HepG2 (cell line): ENCODE measurements around the gene HID1. TPM values are rescaled to one million over a fixed set of nuclear protein-coding genes. Genes with fewer than 3 reads are reported as not detected.

Experiments
- ATAC-seq: fragments of 200-7000 bp; cut with Tn5 transposase; 3 replicates; pipeline ENCODE4 v1.9.1; 2020; ENCODE audit warnings: mild to moderate bottlenecking, moderate library complexity
- BruUV-seq: library from RNA; stranded (reverse); fragments of 400-500 nt; replicated peaks from 2 replicates; lab custom pipeline; 2021; lab: Mats Ljungman, UMichigan
- CTCF ChIA-PET: fragments of 300-600 bp; formaldehyde crosslinking; extraction: SDS; loops from one replicate; lab custom pipeline; 2021; ENCODE audit warnings: low total read pairs, inconsistent platforms, low intra/inter-chr PET ratio; lab: Yijun Ruan, JAX
- POLR2A ChIA-PET: fragments of 350-600 bp; sonication (Branson Sonifier 250); formaldehyde crosslinking; loops from one replicate; lab custom pipeline; 2020; ENCODE audit warnings: antibody characterized with exemption, inconsistent platforms; lab: Yijun Ruan, JAX
- DNase-seq: peaks from one replicate; pipeline ENCODE4 v3.0.0-alpha.2; 2015; ENCODE audit warnings: low spot score
- FAIRE-seq: peaks from 3 replicates; lab custom pipeline; 2011; peaks lifted over from hg19 to GRCh38; lab: Jason Lieb, UNC
- H2AFZ ChIP-seq: one replicate; pipeline ENCODE4 v1.6.1; 2011; ENCODE audit warnings: low read length, inconsistent platforms
- H3K27ac ChIP-seq: fragments of 300-600 bp; 3 replicates; pipeline ENCODE4 v1.8.0; 2011; ENCODE audit warnings: mixed run types, mild to moderate bottlenecking, mixed read lengths, low read length, inconsistent platforms; ENCODE audit not compliant: insufficient read depth; ENCODE audit errors: extremely low read length
- H3K27me3 ChIP-seq, 2 experiments: fragments of 200-600 bp in 1 of 2; 2 replicates in 1 of 2; 3 replicates in 1 of 2; pipeline versions ENCODE4 v1.6.0 to v1.8.0; 2011; ENCODE audit warnings: low read length in 2 of 2, mild to moderate bottlenecking in 2 of 2, moderate library complexity in 2 of 2, inconsistent platforms in 1 of 2; ENCODE audit not compliant: insufficient read depth in 2 of 2, control insufficient read depth in 1 of 2
- H3K36me3 ChIP-seq, 2 experiments: fragments of 200-600 bp in 1 of 2; replicated peaks in 1 of 2; 2 replicates in 1 of 2; 3 replicates in 1 of 2; pipeline versions ENCODE4 v1.5.1 to v1.8.0; 2011; ENCODE audit warnings: low read length in 2 of 2, inconsistent platforms in 1 of 2; ENCODE audit not compliant: insufficient read depth in 2 of 2, control insufficient read depth in 1 of 2
- H3K4me1 ChIP-seq: 2 replicates; pipeline ENCODE4 v1.5.1; 2012; ENCODE audit warnings: low read length, inconsistent platforms; ENCODE audit not compliant: insufficient read depth
- H3K4me2 ChIP-seq: 2 replicates; pipeline ENCODE4 v1.6.0; 2011; ENCODE audit warnings: low read depth, low read length, inconsistent platforms
- H3K4me3 ChIP-seq, 3 experiments: fragments of 200-600 bp in 1 of 3; sonication (generic), shearing (Covaris generic) in 1 of 3; replicated peaks in 1 of 3; 2 replicates each; pipeline ENCODE4 v1.5.1; 2011 to 2016; ENCODE audit warnings: low read length in 3 of 3, inconsistent platforms in 2 of 3, low read depth in 2 of 3, mild to moderate bottlenecking in 2 of 3, control low read depth in 1 of 3, mixed read lengths in 1 of 3; ENCODE audit not compliant: insufficient read depth in 1 of 3
- H3K79me2 ChIP-seq: one replicate; pipeline ENCODE4 v1.6.1; 2011; ENCODE audit warnings: low read length, inconsistent platforms; ENCODE audit not compliant: insufficient read depth
- H3K9ac ChIP-seq: 2 replicates; pipeline ENCODE4 v1.6.0; 2011; ENCODE audit warnings: mild to moderate bottlenecking, low read depth, low read length, inconsistent platforms; ENCODE audit not compliant: insufficient read depth
- H3K9me3 ChIP-seq: 2 replicates; pipeline ENCODE4 v1.5.1; 2012; ENCODE audit warnings: mild to moderate bottlenecking, low read length
- H4K20me1 ChIP-seq: 2 replicates; pipeline ENCODE4 v1.6.0; 2011; ENCODE audit warnings: inconsistent platforms, mild to moderate bottlenecking, low read length, moderate library complexity; ENCODE audit not compliant: insufficient read depth
- ATRX ChIP-seq: sonication (generic); formaldehyde crosslinking; IDR thresholded peaks from 2 replicates; pipeline ENCODE4 v1.4.0; 2020; ENCODE audit warnings: missing genetic modification reagents, borderline replicate concordance
- CEBPZ ChIP-seq: IDR thresholded peaks from 2 replicates; pipeline ENCODE4 v1.6.1; 2012; ENCODE audit warnings: low read length, improper control_type of control experiment
- DNMT3B ChIP-seq: conservative IDR thresholded peaks from 2 replicates; pipeline ENCODE4 v1.6.1; 2016; ENCODE audit warnings: missing biosample characterization, control low read depth
- E2F5 ChIP-seq: sonication (generic); formaldehyde crosslinking; conservative IDR thresholded peaks from 2 replicates; pipeline ENCODE4 v1.4.0; 2020; ENCODE audit warnings: missing genetic modification reagents
- ETV6 ChIP-seq: sonication (generic); formaldehyde crosslinking; conservative IDR thresholded peaks from 2 replicates; pipeline ENCODE4 v1.4.0; 2020; ENCODE audit warnings: missing genetic modification reagents
- JARID2 ChIP-seq: sonication (generic); formaldehyde crosslinking; IDR thresholded peaks from 2 replicates; pipeline ENCODE4 v1.8.1; 2023; ENCODE audit warnings: missing genetic modification reagents, inconsistent platforms; ENCODE audit not compliant: insufficient replicate concordance
- KLF6 ChIP-seq: IDR thresholded peaks from 2 replicates; pipeline ENCODE4 v1.8.0; 2016; ENCODE audit warnings: missing biosample characterization, missing genetic modification reagents
- TEAD3 ChIP-seq: optimal IDR thresholded peaks from 2 replicates; pipeline ENCODE3; 2016; ENCODE audit warnings: borderline replicate concordance
- ZBTB39 ChIP-seq: sonication (generic); formaldehyde crosslinking; IDR thresholded peaks from 2 replicates; pipeline ENCODE4 v1.5.0; 2020; ENCODE audit warnings: missing genetic modification reagents
- ZNF12 ChIP-seq: sonication (generic); formaldehyde crosslinking; IDR thresholded peaks from 2 replicates; pipeline ENCODE4 v1.5.0; 2020; ENCODE audit warnings: missing genetic modification reagents
- ZNF329 ChIP-seq: sonication (generic); formaldehyde crosslinking; IDR thresholded peaks from 2 replicates; pipeline ENCODE4 v1.9.0; 2021; ENCODE audit warnings: low read depth, mild to moderate bottlenecking, missing genetic modification reagents
- ZNF460 ChIP-seq: sonication (generic); formaldehyde crosslinking; IDR thresholded peaks from 2 replicates; pipeline ENCODE4 v1.5.1; 2020; ENCODE audit warnings: missing genetic modification reagents, mild to moderate bottlenecking, borderline replicate concordance
- ZNF563 ChIP-seq: sonication (generic); formaldehyde crosslinking; IDR thresholded peaks from 2 replicates; pipeline ENCODE4 v1.8.0; 2022; ENCODE audit warnings: mild to moderate bottlenecking, moderate library complexity, missing genetic modification reagents
- ZNF567 ChIP-seq: sonication (generic); formaldehyde crosslinking; IDR thresholded peaks from 2 replicates; pipeline ENCODE4 v1.8.1; 2023; ENCODE audit warnings: mild to moderate bottlenecking, missing genetic modification reagents, borderline replicate concordance
- ZNF703 ChIP-seq: sonication (generic); formaldehyde crosslinking; IDR thresholded peaks from 2 replicates; pipeline ENCODE4 v1.5.1; 2020; ENCODE audit warnings: missing genetic modification reagents, mild to moderate bottlenecking, moderate library complexity, borderline replicate concordance
- ZSCAN21 ChIP-seq: sonication (generic); formaldehyde crosslinking; IDR thresholded peaks from 2 replicates; pipeline ENCODE4 v1.8.0; 2022; ENCODE audit warnings: mild to moderate bottlenecking, missing genetic modification reagents, moderate library complexity, borderline replicate concordance
- ZSCAN9 ChIP-seq: IDR thresholded peaks from 2 replicates; pipeline ENCODE4 v1.6.1; 2016; ENCODE audit warnings: borderline replicate concordance
- WGBS: methylation state at CpG from one replicate; pipeline ENCODE4 v1.1.6; 2017; ENCODE audit warnings: low lambda C conversion rate; 5-methylcytosine and 5-hydroxymethylcytosine counted together
- in situ Hi-C: cut with HindIII; loops from 2 replicates; pipeline ENCODE4 v1.10.0; 2017; ENCODE audit warnings: low pct_unique_long_range_greater_than_20kb; ENCODE audit not compliant: extremely low pct_ligation_motif_present
- intact Hi-C: fragments of 100-400 bp; cut with micrococcal nuclease; formaldehyde crosslinking; loops from one replicate; pipeline ENCODE4 v1.10.0; 2022; ENCODE audit not compliant: unreplicated experiment
- polyA plus RNA-seq, 8 experiments: library from polyadenylated mRNA; depleted of rRNA in 3 of 8; stranded (reverse) in 7 of 8; unstranded in 1 of 8; fragments of >200 nt; fragmentation: Illumina TruSeq in 4 of 8; extraction: Trizol in 4 of 8; gene quantifications; 2 replicates each; pipeline versions ENCODE4 v1.2.1 to v1.2.3, GENCODE V29; 2011 to 2016; ENCODE audit warnings: low read depth in 4 of 8, missing spikeins in 1 of 8, mixed read lengths in 1 of 8; ENCODE audit not compliant: insufficient read depth in 1 of 8
- total RNA-seq, 5 experiments: library from RNA; depleted of rRNA; stranded (reverse); fragments of >200 nt; fragmentation: Illumina TruSeq; extraction: Trizol; gene quantifications; 2 replicates each; pipeline ENCODE4 v1.2.3, GENCODE V29; 2016; ENCODE audit warnings: low read depth in 1 of 5

The HID1 gene
- total and polyA plus RNA-seq, 2 of the 13 experiments (the other 11 are each of a cell fraction or from before 2014, with no cell fraction given), result 2.1 to 10.6 TPM

- H3K79me2 ChIP-seq, result no peaks in the 10 kb centered on the region
- in situ Hi-C loops (loop anchor here (5.0 to 10.0 kb wide), 2 partner anchors 47 to 454 kb away; no protein-coding TSS in a partner anchor), intact Hi-C loops (loop anchor here (1.0 to 5.0 kb wide), 4 partner anchors 22 to 168 kb away; no protein-coding TSS in a partner anchor)
- BruUV-seq, result no TSS peak
- ChIA-PET CTCF (interaction anchor here (0.7 to 2.6 kb wide), 10 partner anchors 31 to 169 kb away, joined by 3 to 44 read pairs (median 4); partner anchors contain the start of genes MRPL58, OTOP2 and USH1G), POLR2A (interaction anchor here (0.6 to 5.2 kb wide), 14 partner anchors 10 to 170 kb away, joined by 3 to 94 read pairs (median 8); partner anchors contain the start of genes ARMC7, CDR2L, FDXR and HID1)
- no peaks in the 10 kb centered on the region for H3K9me3 ChIP-seq
- no peak overlapping the region for H2AFZ ChIP-seq
- ATAC-seq, result peak; percentile 67
- WGBS, result 23% methylated on average over 19 of the region's 19 CpGs
- H3K4me1 ChIP-seq, result peaks cover 6% of the 10 kb centered on the region; the same call in 1 of the 2 replicates
- no peaks in the 10 kb centered on the region for H4K20me1 ChIP-seq
- H3K27me3 ChIP-seq, result no peaks in the 10 kb centered on the region; a peak in 2 of 5 replicates
- FAIRE-seq, result peak; percentile 98
- H3K4me3 ChIP-seq, result no peak overlapping the region; a peak in 1 of 6 replicates
- no peak overlapping the region for H3K9ac ChIP-seq
- H3K36me3 ChIP-seq, result no peaks in the 10 kb centered on the region
- no peak overlapping the region for H3K27ac ChIP-seq
- H3K4me2 ChIP-seq, result peak overlapping the region; percentile 52
- DNase-seq, result peak; percentile 83
- TF ChIP-seq ZSCAN9 (CRISPR knock-in tag) (peak; percentile 71; the same call in 1 of the 2 replicates), ETV6 (peak; percentile 62; the same call in 1 of the 2 replicates), ZNF329 (CRISPR knock-in tag) (0 out of 2 replicates have a peak, but pooled peaks have one; percentile 55), E2F5 (no peak; the same call in 1 of the 2 replicates), ATRX (CRISPR knock-in tag) (no peak), ZNF460 (CRISPR knock-in tag) (no peak), ZBTB39 (CRISPR knock-in tag) (peak; percentile 81; the same call in 1 of the 2 replicates), ZNF567 (CRISPR knock-in tag) (no peak), CEBPZ (no peak), TEAD3 (peak; percentile 72), DNMT3B (CRISPR knock-in tag) (peak; percentile 84), KLF6 (CRISPR knock-in tag) (peak; percentile 84; the same call in 1 of the 2 replicates), ZSCAN21 (peak; percentile 73; the same call in 1 of the 2 replicates), ZNF703 (CRISPR knock-in tag) (no peak), ZNF12 (CRISPR knock-in tag) (peak; percentile 72), ZNF563 (0 out of 2 replicates have a peak, but pooled peaks have one; percentile 12), JARID2 (CRISPR knock-in tag) (no peak)
Observed at GRCh38 chr17:74960570-74961342, 11.8 kb downstream of the HID1 start.
